ENCODE measurements around the gene NWD2. TPM values are rescaled to one million over a fixed set of nuclear protein-coding genes. Genes with fewer than 3 reads are reported as not detected.

The NWD2 gene
- total RNA-seq, 1 experiment from 2014 or later = not detected

- Histone ChIP-seq H3K4me1 (ENCODE audit: control insufficient read depth in 1 of 2, insufficient read depth in 2 of 2, low read length in 2 of 2) (no peaks in the 10 kb centered on the region), H3K36me3 (ENCODE audit: control insufficient read depth in 1 of 2, insufficient read depth in 2 of 2, low read length in 2 of 2) (no peaks in the 10 kb centered on the region), H3K9me2 (ENCODE audit: insufficient read depth) (no peaks in the 10 kb centered on the region), H3K4me3 (replicated peaks in 1 of 2; ENCODE audit: low read depth in 1 of 2, low read length in 2 of 2) (no peak overlapping the region), H3K9me3 (ENCODE audit: control insufficient read depth in 1 of 2, insufficient read depth in 1 of 2, low read depth in 1 of 2, low read length in 2 of 2) (no peaks in the 10 kb centered on the region), H3K9ac (ENCODE audit: low read length) (no peak overlapping the region), H3K27me3 (ENCODE audit: insufficient read depth, low read length) (0 out of 2 replicates have a peak, but pooled peaks cover 7% of the 10 kb centered on the region), H3K27ac (ENCODE audit: low read depth, low read length) (no peak overlapping the region), H3K79me2 (ENCODE audit: insufficient read depth, low read length) (no peaks in the 10 kb centered on the region), H3K4me2 (ENCODE audit: low read length) (no peak overlapping the region), H4K20me1 (ENCODE audit: insufficient read depth) (no peaks in the 10 kb centered on the region), H2AFZ (ENCODE audit: low read depth, low read length, poor library complexity, severe bottlenecking) (no peak overlapping the region)
- no peak for TF ChIP-seq ZNF274 (IDR thresholded peaks at IDR 0.05; ENCODE audit: low read depth, low read length)
- no TSS peak for BruUV-seq (replicated peaks)
- no peak for ATAC-seq
- ChIA-PET CTCF (no interaction called here), RAD21 (ENCODE audit: low non-redundant PET in 1 of 2, low total read pairs in 2 of 2, uncharacterized antibody in 2 of 2, unreplicated experiment in 2 of 2) (no interaction called here), POLR2A (no interaction called here)
- intact Hi-C loops (cut with micrococcal nuclease) = no loop called here
- DNase-seq (ENCODE audit: low read depth, low spot score) = no peak
Measured at GRCh38 chr4:37219242-37219641, 25.3 kb upstream of the NWD2 start.

GRCh38 chr4:37219990-37220389 lies 24.6 kb upstream of the NWD2 start:
- H3K4me3 ChIP-seq (replicated peaks in 1 of 2; ENCODE audit: low read depth in 1 of 2, low read length in 2 of 2) = no peak overlapping the region
- H4K20me1 ChIP-seq (ENCODE audit: insufficient read depth) = no peaks in the 10 kb centered on the region
- H3K79me2 ChIP-seq (ENCODE audit: insufficient read depth, low read length) = no peaks in the 10 kb centered on the region
- H3K36me3 ChIP-seq (ENCODE audit: control insufficient read depth in 1 of 2, insufficient read depth in 2 of 2, low read length in 2 of 2) = no peaks in the 10 kb centered on the region
- intact Hi-C loops (cut with micrococcal nuclease) = no loop called here
- RAD21 ChIA-PET (ENCODE audit: low non-redundant PET in 1 of 2, low total read pairs in 2 of 2, uncharacterized antibody in 2 of 2, unreplicated experiment in 2 of 2) = no interaction called here
- no peaks in the 10 kb centered on the region for H3K9me2 ChIP-seq (ENCODE audit: insufficient read depth)
- no TSS peak for BruUV-seq (replicated peaks)
- no peak overlapping the region for H3K27ac ChIP-seq (ENCODE audit: low read depth, low read length)
- H3K9me3 ChIP-seq (ENCODE audit: control insufficient read depth in 1 of 2, insufficient read depth in 1 of 2, low read depth in 1 of 2, low read length in 2 of 2) = no peaks in the 10 kb centered on the region
- no peaks in the 10 kb centered on the region for H3K4me1 ChIP-seq (ENCODE audit: control insufficient read depth in 1 of 2, insufficient read depth in 2 of 2, low read length in 2 of 2)
- POLR2A ChIA-PET = no interaction called here
- no peak for ATAC-seq
- no peak overlapping the region for H2AFZ ChIP-seq (ENCODE audit: low read depth, low read length, poor library complexity, severe bottlenecking)
- H3K27me3 ChIP-seq (ENCODE audit: insufficient read depth, low read length) = 0 out of 2 replicates have a peak, but pooled peaks cover 3% of the 10 kb centered on the region
- no peak for DNase-seq (ENCODE audit: low read depth, low spot score)
- CTCF ChIA-PET = no interaction called here
- H3K4me2 ChIP-seq (ENCODE audit: low read length) = no peak overlapping the region
- no peak overlapping the region for H3K9ac ChIP-seq (ENCODE audit: low read length)
- TF ChIP-seq FOSL1 (IDR thresholded peaks at IDR 0.05; ENCODE audit: low read depth) (no peak), ZBTB33 (IDR thresholded peaks at IDR 0.05; ENCODE audit: extremely low read depth, insufficient replicate concordance, low read length) (no peak), SIN3A (IDR thresholded peaks at IDR 0.05; ENCODE audit: low read depth) (no peak), MAX (IDR thresholded peaks at IDR 0.05) (no peak), EZH2phosphoT487 (IDR thresholded peaks at IDR 0.05; ENCODE audit: borderline replicate concordance) (no peak), CEBPB (IDR thresholded peaks at IDR 0.05; ENCODE audit: low read depth) (no peak), POLR2AphosphoS5 (IDR thresholded peaks at IDR 0.05; ENCODE audit: low read depth, low read length) (no peak), CTCF (IDR thresholded peaks at IDR 0.05 in 2 of 3, conservative IDR thresholded peaks at IDR 0.05 in 1 of 3; ENCODE audit: borderline replicate concordance in 1 of 3, insufficient read depth in 1 of 3, low read depth in 2 of 3, low read length in 2 of 3) (no peak), YY1 (IDR thresholded peaks at IDR 0.05; ENCODE audit: extremely low read depth, insufficient replicate concordance, low read depth, low read length) (no peak), SP1 (IDR thresholded peaks at IDR 0.05; ENCODE audit: low read depth) (no peak), CBX3 (IDR thresholded peaks at IDR 0.05; ENCODE audit: low read depth) (no peak), POLR2A (IDR thresholded peaks at IDR 0.05; ENCODE audit: borderline replicate concordance, extremely low read depth, insufficient read depth, insufficient read length) (no peak)

All from HCT116 (cell line).